Esophagus (tissue), 2 donors: ENCODE data around the gene PDE9A. TPM values are rescaled to one million over a fixed set of nuclear protein-coding genes. Genes with fewer than 3 reads are reported as not detected.

Experiments
- H3K27ac ChIP-seq, 2 donors: one replicate each; pipeline ENCODE4 v1.5.1; 2013; ENCODE audit warnings: low read depth in 2 of 2, mild to moderate bottlenecking in 2 of 2, inconsistent platforms in 1 of 2, low read length in 1 of 2, moderate library complexity in 1 of 2
- H3K27me3 ChIP-seq, 2 donors: one replicate each; pipeline ENCODE4 v1.6.1; 2013; ENCODE audit warnings: low read length in 2 of 2, control low read depth in 1 of 2, mild to moderate bottlenecking in 1 of 2; ENCODE audit not compliant: insufficient read depth in 2 of 2, control insufficient read depth in 1 of 2
- H3K36me3 ChIP-seq, 2 donors: one replicate each; pipeline ENCODE4 v1.6.1; 2013; ENCODE audit warnings: low read length in 1 of 2; ENCODE audit not compliant: control insufficient read depth in 2 of 2, insufficient read depth in 2 of 2
- H3K4me1 ChIP-seq, 2 donors: one replicate each; pipeline ENCODE4 v1.6.1; 2013; ENCODE audit warnings: low read length in 1 of 2; ENCODE audit not compliant: control insufficient read depth in 2 of 2, insufficient read depth in 2 of 2
- H3K4me3 ChIP-seq, 2 donors: one replicate each; pipeline ENCODE4 v1.5.1; 2013; ENCODE audit warnings: low read length in 2 of 2, mild to moderate bottlenecking in 2 of 2, low read depth in 1 of 2, moderate library complexity in 1 of 2
- H3K9me3 ChIP-seq, 2 donors: one replicate each; pipeline ENCODE4 v1.6.1; 2013; ENCODE audit warnings: mild to moderate bottlenecking in 2 of 2, low read depth in 1 of 2, low read length in 1 of 2, moderate library complexity in 1 of 2; ENCODE audit not compliant: control insufficient read depth in 2 of 2, insufficient read depth in 1 of 2
- WGBS, 2 donors: extraction: QIAGEN DNeasy Blood & Tissue Kit; methylation state at CpG; one replicate each; pipeline ENCODE4 v1.1.7; 2013; 5-methylcytosine and 5-hydroxymethylcytosine counted together
- polyA plus RNA-seq, 2 donors: library from polyadenylated mRNA; stranded (reverse); fragments of 200-250 nt; gene quantifications; one replicate each; pipeline ENCODE4 v1.2.3, GENCODE V29; 2013
- donor health status: healthy with polysubstance abuse.
- donor health status: Bipolar disorder and iron deficiency.

The PDE9A gene
- polyA plus RNA-seq: 1 to 10 TPM; 1.6 to 1.8 TPM

DNA sequence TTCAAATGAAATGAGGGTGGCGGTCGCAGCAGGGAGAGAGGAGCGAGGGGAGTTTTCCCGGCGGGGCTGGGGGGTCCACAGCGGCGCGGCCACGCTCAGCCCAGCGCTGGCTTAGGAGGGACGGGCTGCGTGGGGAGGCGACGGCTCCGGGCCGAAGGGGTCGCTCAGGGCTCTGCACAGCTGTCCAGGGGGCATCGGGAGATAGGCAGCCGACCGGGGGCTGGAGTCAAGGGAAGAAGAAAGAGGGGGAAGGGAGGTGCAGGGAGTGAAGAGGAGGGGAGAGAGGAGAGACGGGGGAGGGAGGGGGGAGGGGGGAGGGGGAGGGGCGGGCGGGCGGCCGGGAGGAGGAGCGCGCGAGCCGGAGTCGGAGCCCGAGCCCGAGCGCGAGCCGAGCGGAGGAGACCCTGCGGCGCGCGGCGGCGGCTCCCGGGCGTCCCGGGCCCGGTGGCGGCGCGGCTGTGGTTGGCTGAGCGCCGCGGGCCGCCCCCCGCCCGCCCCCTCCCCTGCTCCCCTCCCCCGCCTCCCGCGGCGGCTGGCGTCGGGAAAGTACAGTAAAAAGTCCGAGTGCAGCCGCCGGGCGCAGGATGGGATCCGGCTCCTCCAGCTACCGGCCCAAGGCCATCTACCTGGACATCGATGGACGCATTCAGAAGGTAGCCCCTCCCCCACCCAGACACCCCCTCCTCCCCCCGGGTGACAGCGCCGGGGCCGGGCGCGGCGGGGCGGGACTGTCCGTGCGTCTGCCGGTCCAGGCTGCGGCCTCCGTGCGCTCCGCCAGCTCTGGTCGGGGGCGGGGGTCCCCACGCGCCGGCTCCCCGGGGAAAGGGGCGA is at the start of gene PDE9A:
TSS of gene PDE9A (plus strand) at position 391 of the 831 bp plus-strand sequence. CDS start at position 585, 194 bp downstream.
- H3K9me3 ChIP-seq: no peaks in the 10 kb centered on the region
- no peaks in the 10 kb centered on the region for H3K36me3 ChIP-seq
- peak within 1 kb of the TSS in 1 of 2 donors; percentile 22 for H3K27ac ChIP-seq
- H3K4me1 ChIP-seq: peaks cover 0 to 23% of the 10 kb centered on the region in 2 donors
- H3K27me3 ChIP-seq: peaks cover 0 to 3% of the 10 kb centered on the region in 2 donors
- peak within 1 kb of the TSS; percentile 36 to 50 for H3K4me3 ChIP-seq
- 0 to 2% methylated on average over 36 to 75 of the region's 91 CpGs for WGBS, 2 donors

DNA sequence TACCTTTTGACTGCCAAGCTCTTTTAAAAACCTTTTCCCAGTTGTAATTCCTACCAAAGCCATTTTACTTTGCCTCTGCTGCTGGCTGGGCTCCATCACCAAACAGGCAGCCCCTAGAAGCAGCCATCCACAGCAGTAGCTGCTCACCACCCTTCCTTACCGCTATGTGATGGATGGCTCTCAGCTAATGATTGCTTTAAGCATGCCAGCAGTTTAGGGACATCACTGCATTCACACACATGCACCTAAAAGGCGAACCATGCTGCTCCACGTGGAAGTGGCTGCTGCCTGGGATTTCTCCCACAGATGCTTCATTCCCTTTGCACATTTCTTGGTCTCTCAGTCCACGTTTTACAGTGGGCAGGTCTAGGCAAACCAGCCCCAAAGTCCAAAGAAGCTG is 46.3 kb upstream of the PDE9A start:
- H3K27ac ChIP-seq: no peak overlapping the region
- peaks cover 0 to 3% of the 10 kb centered on the region in 2 donors for H3K4me1 ChIP-seq
- peaks cover 6 to 12% of the 10 kb centered on the region in 2 donors for H3K9me3 ChIP-seq
- 66% methylated on average over 4 of the region's 4 CpGs for WGBS, 2 donors
- H3K27me3 ChIP-seq: no peaks in the 10 kb centered on the region
- H3K4me3 ChIP-seq: no peak overlapping the region
- H3K36me3 ChIP-seq: no peaks in the 10 kb centered on the region

GRCh38 chr21:42607525-42608102 is 45.8 kb upstream of the PDE9A start:
- H3K27ac ChIP-seq: no peak overlapping the region
- H3K27me3 ChIP-seq: no peaks in the 10 kb centered on the region
- WGBS, 2 donors: 49 to 65% methylated on average over 5 of the region's 5 CpGs
- H3K4me1 ChIP-seq: peaks cover 0 to 3% of the 10 kb centered on the region in 2 donors
- H3K4me3 ChIP-seq: no peak overlapping the region
- H3K9me3 ChIP-seq: peaks cover 6 to 12% of the 10 kb centered on the region in 2 donors
- no peaks in the 10 kb centered on the region for H3K36me3 ChIP-seq

GRCh38 chr21:42608446-42608845 is 45.0 kb upstream of the PDE9A start:
- Histone ChIP-seq H3K4me3 (no peak overlapping the region), H3K27me3 (no peaks in the 10 kb centered on the region), H3K9me3 (peaks cover 6 to 12% of the 10 kb centered on the region in 2 donors), H3K4me1 (peaks cover 0 to 3% of the 10 kb centered on the region in 2 donors), H3K27ac (no peak overlapping the region), H3K36me3 (no peaks in the 10 kb centered on the region)
- WGBS, 2 donors: 71 to 75% methylated on average over 4 of the region's 4 CpGs

- no peak overlapping the region for H3K27ac ChIP-seq
- no peaks in the 10 kb centered on the region for H3K27me3 ChIP-seq
- peaks cover 0 to 10% of the 10 kb centered on the region in 2 donors for H3K9me3 ChIP-seq
- H3K4me3 ChIP-seq: no peak overlapping the region
- H3K36me3 ChIP-seq: no peaks in the 10 kb centered on the region
- 95% methylated on average over 2 of the region's 2 CpGs for WGBS, 2 donors
- peaks cover 0 to 4% of the 10 kb centered on the region in 2 donors for H3K4me1 ChIP-seq
Observed at GRCh38 chr21:42609811-42610210, 43.6 kb upstream of the PDE9A start.

DNA sequence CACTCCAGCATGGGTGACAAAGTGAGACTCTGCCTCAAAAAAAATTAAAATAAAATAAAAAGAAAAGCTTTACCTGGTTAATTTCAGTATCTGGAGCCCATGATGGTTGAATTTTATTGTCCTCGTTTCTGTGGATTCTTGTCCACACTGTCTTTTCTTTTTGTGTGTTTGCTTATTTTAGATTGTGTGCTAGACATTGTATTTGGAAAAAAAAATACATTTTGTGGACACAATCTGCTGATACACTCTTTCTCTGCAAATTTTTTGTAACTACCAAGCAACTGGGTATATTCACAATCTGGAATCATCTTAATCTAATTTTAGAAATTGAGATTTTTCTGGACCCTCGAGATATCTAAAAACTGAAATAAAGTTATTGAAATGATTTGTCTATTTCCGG is 41.6 kb upstream of the PDE9A start:
- H3K9me3 ChIP-seq: peaks cover 0 to 3% of the 10 kb centered on the region in 2 donors
- H3K36me3 ChIP-seq: no peaks in the 10 kb centered on the region
- H3K27me3 ChIP-seq: no peaks in the 10 kb centered on the region
- H3K4me3 ChIP-seq: no peak overlapping the region
- H3K27ac ChIP-seq: no peak overlapping the region
- peaks cover 0 to 13% of the 10 kb centered on the region in 2 donors for H3K4me1 ChIP-seq
- 92 to 94% methylated on average over 3 of the region's 3 CpGs for WGBS, 2 donors

- peaks cover 0 to 3% of the 10 kb centered on the region in 2 donors for H3K9me3 ChIP-seq
- 86 to 90% methylated on average over 1 of the region's 1 CpG for WGBS, 2 donors
- no peak overlapping the region for H3K4me3 ChIP-seq
- H3K27me3 ChIP-seq: no peaks in the 10 kb centered on the region
- peaks cover 0 to 11% of the 10 kb centered on the region in 2 donors for H3K4me1 ChIP-seq
- H3K27ac ChIP-seq: no peak overlapping the region
- H3K36me3 ChIP-seq: no peaks in the 10 kb centered on the region
Observed at GRCh38 chr21:42612390-42612789, 41.0 kb upstream of the PDE9A start.

DNA sequence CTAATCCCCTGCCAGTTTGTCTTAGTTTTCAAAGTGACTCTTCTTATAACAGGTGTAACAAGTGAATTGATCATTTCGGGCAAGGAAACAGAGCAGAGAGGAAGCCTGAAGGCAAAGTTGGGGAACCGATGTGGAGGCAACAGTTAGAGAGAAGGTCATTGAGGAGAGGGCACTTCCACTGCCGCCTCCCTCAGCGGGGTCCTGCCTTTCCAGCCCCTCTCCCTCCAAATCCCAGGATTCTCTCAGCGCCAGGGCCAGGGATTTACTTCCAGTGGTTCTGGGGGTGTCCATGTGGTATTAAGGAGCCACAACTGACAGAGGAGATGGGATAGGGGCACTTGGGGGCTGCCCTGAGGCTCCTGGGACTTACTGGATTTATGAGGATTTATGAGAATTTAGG is 39.7 kb upstream of the PDE9A start:
- no peaks in the 10 kb centered on the region for H3K27me3 ChIP-seq
- H3K36me3 ChIP-seq: no peaks in the 10 kb centered on the region
- H3K4me3 ChIP-seq: no peak overlapping the region
- H3K4me1 ChIP-seq: peaks cover 0 to 11% of the 10 kb centered on the region in 2 donors
- no peak overlapping the region for H3K27ac ChIP-seq
- WGBS, 2 donors: 86 to 89% methylated on average over 5 of the region's 5 CpGs
- peaks cover 0 to 3% of the 10 kb centered on the region in 2 donors for H3K9me3 ChIP-seq

DNA sequence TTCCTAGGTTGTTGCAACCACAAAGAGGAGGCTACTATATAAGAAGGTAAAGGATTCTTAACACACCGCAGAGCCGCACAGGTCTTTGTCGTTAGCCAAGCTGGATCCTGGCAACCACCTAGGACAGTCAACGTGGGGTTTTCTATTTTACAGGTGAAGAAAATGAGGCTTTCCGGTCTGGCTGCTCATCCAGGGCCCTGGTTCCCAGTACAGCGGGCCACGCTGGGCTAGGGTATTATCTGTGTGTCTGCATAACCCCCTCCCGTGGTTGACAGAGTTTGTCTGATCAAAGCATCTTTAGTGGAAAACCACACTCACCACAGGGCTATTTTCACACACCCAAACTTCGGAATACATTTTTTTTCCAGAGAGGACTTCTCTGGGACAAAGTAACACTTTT is 39.0 kb upstream of the PDE9A start:
- peak overlapping the region in 1 of 2 donors; percentile 7 for H3K4me3 ChIP-seq
- no peaks in the 10 kb centered on the region for H3K36me3 ChIP-seq
- H3K9me3 ChIP-seq: peaks cover 0 to 3% of the 10 kb centered on the region in 2 donors
- H3K27ac ChIP-seq: peak overlapping the region; percentile 37 to 79
- WGBS, 2 donors: 36 to 47% methylated on average over 9 of the region's 9 CpGs
- H3K4me1 ChIP-seq: peaks cover 0 to 11% of the 10 kb centered on the region in 2 donors
- H3K27me3 ChIP-seq: no peaks in the 10 kb centered on the region
